ENCODE results near the gene HEMGN. TPM values are rescaled to one million over a fixed set of nuclear protein-coding genes. Genes with fewer than 3 reads are reported as not detected.

The HEMGN gene
- total and polyA plus RNA-seq, 2 of the 8 experiments (the other 6 are each of a cell fraction or from before 2014, with no cell fraction given) = not detected

- Histone ChIP-seq H2BK20ac (ENCODE audit: low read length) (no peak overlapping the region), H4K5ac (ENCODE audit: insufficient read length, low read depth, low read length) (no peak overlapping the region), H3K4me2 (ENCODE audit: insufficient read depth in 1 of 2, low read depth in 2 of 2, low read length in 2 of 2) (no peak overlapping the region), H3K9ac (replicated peaks in 1 of 4; ENCODE audit: extremely low read depth in 1 of 4, low read depth in 3 of 4, low read length in 3 of 4) (no peak overlapping the region), H3K14ac (ENCODE audit: insufficient read length) (no peak overlapping the region), H3K18ac (ENCODE audit: extremely low read depth, low read length) (no peak overlapping the region), H3K79me1 (ENCODE audit: low read depth, low read length) (no peaks in the 10 kb centered on the region), H2BK120ac (replicated peaks; ENCODE audit: low read depth, low read length) (no peak overlapping the region), H3K27me3 (replicated peaks in 1 of 4; ENCODE audit: control insufficient read depth in 3 of 4, extremely low read depth in 1 of 4, insufficient read depth in 3 of 4, low read length in 3 of 4) (peaks cover 0 to 21% (median 9%) of the 10 kb centered on the region in 4 experiments; a peak in 4 of 7 replicates), H3K36me3 (ENCODE audit: control insufficient read depth in 2 of 4, insufficient read depth in 4 of 4, low read length in 3 of 4) (no peaks in the 10 kb centered on the region), H3K79me2 (ENCODE audit: control insufficient read depth in 1 of 2, insufficient read depth in 2 of 2, low read length in 2 of 2) (no peaks in the 10 kb centered on the region), H3K23ac (ENCODE audit: insufficient read length) (no peak overlapping the region), H4K20me1 (replicated peaks in 1 of 2; ENCODE audit: control insufficient read depth in 1 of 2, insufficient read depth in 2 of 2, low read length in 2 of 2) (no peaks in the 10 kb centered on the region), H4K8ac (ENCODE audit: extremely low read depth, insufficient read depth, low read length) (no peak overlapping the region), H2AK5ac (ENCODE audit: low read depth, low read length) (no peak overlapping the region), H3K27ac (ENCODE audit: low read depth, low read length) (no peak overlapping the region), H2AFZ (ENCODE audit: low read length) (no peak overlapping the region), H2BK15ac (ENCODE audit: low read length) (no peak overlapping the region), H2BK12ac (ENCODE audit: low read depth, low read length) (no peak overlapping the region), H3K23me2 (ENCODE audit: low read depth, low read length) (no peaks in the 10 kb centered on the region; the same call in 1 of the 2 replicates), H3K4ac (replicated peaks; ENCODE audit: insufficient read length, low read depth, low read length) (no peak overlapping the region), H3K4me3 (ENCODE audit: extremely low read depth in 1 of 4, insufficient read depth in 2 of 4, low read depth in 3 of 4, low read length in 4 of 4) (no peak overlapping the region), H3K9me3 (ENCODE audit: insufficient read depth in 2 of 2, low read depth in 1 of 2, low read length in 1 of 2) (no peaks in the 10 kb centered on the region), H3K56ac (replicated peaks; ENCODE audit: insufficient read length, low read depth, low read length) (no peak overlapping the region), H3K4me1 (replicated peaks in 1 of 4; ENCODE audit: control insufficient read depth in 3 of 4, insufficient read depth in 4 of 4, low read length in 3 of 4) (no peaks in the 10 kb centered on the region), H4K91ac (replicated peaks; ENCODE audit: insufficient read length, low read length) (no peak overlapping the region), H2BK5ac (ENCODE audit: low read depth, low read length) (no peak overlapping the region)
- 71% methylated on average over 6 of the region's 7 CpGs; no CpG with 5 or more reads in 1 of the 2 experiments for WGBS, 2 experiments (ENCODE audit: extremely low coverage in 1 of 2, insufficient coverage in 1 of 2, insufficient read length in 1 of 2, insufficient replicate concordance in 2 of 2, low coverage in 1 of 2, low lambda C conversion rate in 2 of 2, missing lambda C conversion rate in 1 of 2)
- FAIRE-seq (no peak), DNase-seq (ENCODE audit: low read depth in 1 of 2, low spot score in 2 of 2) (no peak)
- ChIA-PET POLR2A (ENCODE audit: partially characterized antibody) (no interaction called here), CTCF (ENCODE audit: partially characterized antibody) (interaction anchor here (0.8 to 3.5 kb wide), 2 partner anchors 9 to 13 kb away, joined by 3 to 13 read pairs; partner anchors contain the start of gene ANP32B)
- TF ChIP-seq RNF2 (IDR thresholded peaks at IDR 0.05; ENCODE audit: borderline replicate concordance, low read depth, low read length, missing control alignments, poor library complexity, severe bottlenecking) (no peak), GTF2F1 (IDR thresholded peaks at IDR 0.05; ENCODE audit: borderline replicate concordance, low read depth, low read length) (no peak), SP1 (IDR thresholded peaks at IDR 0.05; ENCODE audit: low read depth, low read length) (no peak), SP2 (IDR thresholded peaks at IDR 0.05; ENCODE audit: low read length) (no peak), CTCF (IDR thresholded peaks at IDR 0.05; ENCODE audit: control extremely low read depth in 1 of 3, insufficient read depth in 1 of 3, low read depth in 1 of 3, low read length in 3 of 3) (no peak), TBP (IDR thresholded peaks at IDR 0.05; ENCODE audit: low read depth, low read length) (no peak), RAD21 (IDR thresholded peaks at IDR 0.05 in 1 of 2, conservative IDR thresholded peaks at IDR 0.05 in 1 of 2; ENCODE audit: low read depth in 2 of 2, low read length in 2 of 2) (no peak), MAX (IDR thresholded peaks at IDR 0.05) (no peak), CHD1 (IDR thresholded peaks at IDR 0.05; ENCODE audit: low read depth, low read length) (no peak), SP4 (IDR thresholded peaks at IDR 0.05; ENCODE audit: low read length) (no peak), KDM1A (IDR thresholded peaks at IDR 0.05; ENCODE audit: borderline replicate concordance, low read length) (no peak), CHD2 (IDR thresholded peaks at IDR 0.05; ENCODE audit: low read length) (no peak)
Observed at GRCh38 chr9:97970165-97970564, 32.2 kb upstream of the HEMGN start.
